ENCODE measurements around the gene TFG. TPM values are rescaled to one million over a fixed set of nuclear protein-coding genes. Genes with fewer than 3 reads are reported as not detected.

The TFG gene
- total and polyA plus RNA-seq, 9 of the 15 experiments (the other 6 are each of a cell fraction or from before 2014, with no cell fraction given) = 31.8 to 143 (median 57.8) TPM

DNA sequence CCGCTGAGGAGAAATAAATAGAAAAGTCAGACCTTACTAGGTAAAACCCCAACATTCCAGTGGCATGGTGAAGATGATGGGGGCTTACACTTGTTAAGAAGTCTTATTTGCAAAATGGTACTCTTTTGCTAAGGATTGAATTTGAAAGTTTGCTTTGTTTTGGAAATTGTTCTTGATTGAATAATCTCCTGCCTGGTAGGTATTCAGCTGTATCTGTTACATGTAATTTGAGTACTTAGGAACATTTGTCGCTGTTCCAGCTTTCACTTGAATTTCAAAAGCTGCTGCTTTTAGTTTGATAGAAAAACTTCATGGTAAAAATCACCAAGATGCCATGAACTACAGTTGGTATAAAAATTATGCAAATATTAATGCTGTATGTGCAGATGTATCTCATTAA, 44.6 kb downstream of the TFG start:
- intact Hi-C loops (cut with micrococcal nuclease) (no loop called here), in situ Hi-C loops (cut with MboI) (no loop called here)
- Histone ChIP-seq H3K4me1 (replicated peaks in 1 of 2; ENCODE audit: control insufficient read depth in 2 of 2, insufficient read depth in 2 of 2, low read length in 2 of 2) (no peaks in the 10 kb centered on the region), H3K36me3 (ENCODE audit: control insufficient read depth, insufficient read depth, low read length) (peaks cover 46% of the 10 kb centered on the region), H3K4me2 (ENCODE audit: insufficient read depth, low read length) (no peak overlapping the region), H3K27ac (ENCODE audit: extremely low read depth, low read depth, low read length) (no peak overlapping the region), H3K9me3 (replicated peaks; ENCODE audit: control insufficient read depth, insufficient read depth, low read depth, low read length) (no peaks in the 10 kb centered on the region), H3K9ac (ENCODE audit: insufficient read depth in 1 of 2, low read depth in 2 of 2, low read length in 2 of 2) (no peak overlapping the region), H4K20me1 (replicated peaks; ENCODE audit: control insufficient read depth, insufficient read depth, low read length) (no peaks in the 10 kb centered on the region), H3K79me2 (ENCODE audit: control insufficient read depth, insufficient read depth, low read length) (no peaks in the 10 kb centered on the region), H2AFZ (ENCODE audit: low read depth, low read length) (no peak overlapping the region), H3K27me3 (ENCODE audit: control insufficient read depth in 2 of 2, insufficient read depth in 2 of 2, low read length in 2 of 2) (no peaks in the 10 kb centered on the region), H3K4me3 (no peak overlapping the region), H3K9me1 (ENCODE audit: control insufficient read depth, insufficient read depth, low read length) (no peaks in the 10 kb centered on the region)
- no peak for ATAC-seq
- no peak for FAIRE-seq
- no peak for DNase-seq (ENCODE audit: extremely low read depth in 1 of 4, low spot score in 3 of 4)
- ChIA-PET POLR2A (no interaction called here), CTCF (ENCODE audit: low intra/inter-chr PET ratio) (no interaction called here)
- WGBS (ENCODE audit: insufficient coverage, low coverage, missing lambda C conversion rate) = 94% methylated on average over 2 of the region's 2 CpGs
- no TSS peak for BruUV-seq (replicated peaks)
- TF ChIP-seq FOXA3 (CRISPR knock-in tag; conservative IDR thresholded peaks at IDR 0.05 in 1 of 2, IDR thresholded peaks at IDR 0.05 in 1 of 2) (no peak), FOXP4 (CRISPR knock-in tag; IDR thresholded peaks at IDR 0.05; ENCODE audit: borderline replicate concordance) (no peak), ZBED1 (IDR thresholded peaks at IDR 0.05) (no peak), ATF1 (CRISPR knock-in tag; IDR thresholded peaks at IDR 0.05) (no peak), ATF1 (tag; IDR thresholded peaks at IDR 0.05) (no peak), NEUROD1 (IDR thresholded peaks at IDR 0.05; ENCODE audit: borderline replicate concordance, low read depth, low read length, partially characterized antibody) (no peak), PREB (CRISPR knock-in tag; IDR thresholded peaks at IDR 0.05) (no peak), NCOA6 (IDR thresholded peaks at IDR 0.05) (no peak), ZNF561 (CRISPR knock-in tag; conservative IDR thresholded peaks at IDR 0.05) (no peak), CBFA2T3 (IDR thresholded peaks at IDR 0.05) (no peak), SIN3A (IDR thresholded peaks at IDR 0.05; ENCODE audit: borderline replicate concordance in 2 of 2, control insufficient read depth in 1 of 2, low read depth in 2 of 2, low read length in 2 of 2) (no peak), ZKSCAN1 (IDR thresholded peaks at IDR 0.05; ENCODE audit: low read depth, low read length) (no peak)
